IPS-15b (cell line): ENCODE data around the gene SLC4A2.

Experiments
- H3K27me3 ChIP-seq: one replicate; pipeline ENCODE4 v1.6.1; 2013; ENCODE audit warnings: low read length; ENCODE audit not compliant: control insufficient read depth, insufficient read depth
- H3K36me3 ChIP-seq: one replicate; pipeline ENCODE4 v1.6.1; 2013; ENCODE audit warnings: low read length; ENCODE audit not compliant: control insufficient read depth, insufficient read depth
- H3K4me1 ChIP-seq: one replicate; pipeline ENCODE4 v1.6.1; 2013; ENCODE audit warnings: mild to moderate bottlenecking, low read length; ENCODE audit not compliant: control insufficient read depth, insufficient read depth
- H3K4me3 ChIP-seq: one replicate; pipeline ENCODE4 v1.5.1; 2013; ENCODE audit warnings: low read depth, low read length
- H3K9ac ChIP-seq: one replicate; pipeline ENCODE4 v1.6.1; 2013; ENCODE audit warnings: low read depth, mild to moderate bottlenecking, low read length
- H3K9me3 ChIP-seq: one replicate; pipeline ENCODE4 v1.6.1; 2013; ENCODE audit warnings: mild to moderate bottlenecking, low read length; ENCODE audit not compliant: control insufficient read depth, insufficient read depth

Gene SLC4A2

DNA sequence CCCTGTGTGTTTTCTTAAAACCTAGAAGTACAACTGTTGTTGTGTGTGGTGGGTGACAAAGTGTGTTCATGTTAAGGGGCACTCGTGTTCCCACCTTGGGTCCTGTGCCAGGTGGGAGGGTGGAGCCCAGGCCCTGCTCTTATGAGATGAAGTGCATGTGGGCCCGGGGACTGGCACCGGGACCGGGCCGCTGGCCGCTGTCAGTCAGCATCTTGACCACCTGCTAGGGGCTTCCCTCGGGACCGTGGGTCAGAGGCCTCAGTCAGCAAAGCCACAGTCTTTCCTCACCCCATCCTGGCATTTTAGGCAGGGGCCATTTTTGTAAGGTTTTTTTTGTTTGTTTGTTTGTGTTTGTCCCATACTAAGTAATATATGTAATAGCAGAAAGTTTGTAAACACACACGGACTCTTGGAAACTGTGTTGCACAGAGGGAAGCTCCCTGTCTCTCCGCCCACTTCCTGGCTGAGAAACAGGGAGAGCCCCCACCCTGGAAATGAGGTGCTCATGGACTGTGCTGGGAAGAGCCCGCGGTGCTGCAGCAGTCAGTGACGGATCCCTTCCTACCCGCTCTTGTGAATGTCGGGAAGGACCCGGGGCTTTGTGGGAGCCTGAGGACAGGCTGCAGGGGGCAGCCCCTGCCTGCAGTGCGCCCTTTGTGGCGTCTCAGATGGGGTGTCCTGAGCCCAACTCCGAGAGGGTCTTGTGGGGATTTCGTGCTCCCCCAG is 40.3 kb downstream of the SLC4A2 start:
- no peaks in the 10 kb centered on the region for H3K36me3 ChIP-seq
- no peaks in the 10 kb centered on the region for H3K27me3 ChIP-seq
- peaks cover 12% of the 10 kb centered on the region for H3K4me1 ChIP-seq
- no peaks in the 10 kb centered on the region for H3K9me3 ChIP-seq
- H3K9ac ChIP-seq: no peak overlapping the region
- H3K4me3 ChIP-seq: no peak overlapping the region

DNA sequence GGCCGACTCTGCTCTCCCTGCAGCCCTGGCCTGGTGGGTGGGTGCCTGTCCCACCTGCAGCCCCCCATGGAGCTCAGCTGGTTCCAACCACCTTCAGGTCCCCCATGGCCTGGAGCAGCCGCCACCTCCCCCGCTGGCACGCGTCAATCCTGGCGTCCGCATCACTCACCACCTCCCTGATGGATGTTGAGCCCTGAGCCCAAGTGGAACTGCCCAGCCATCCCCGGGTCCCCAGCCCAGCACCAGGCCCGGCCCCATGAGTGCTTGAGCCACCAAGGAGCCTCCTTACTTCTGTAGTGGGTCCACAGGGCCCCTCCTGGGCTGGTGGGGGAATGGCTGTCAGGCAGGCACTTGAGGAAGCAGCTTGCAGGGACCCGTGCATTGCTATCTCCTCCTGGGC is 41.5 kb downstream of the SLC4A2 start:
- Histone ChIP-seq H3K4me1 (peaks cover 14% of the 10 kb centered on the region), H3K36me3 (no peaks in the 10 kb centered on the region), H3K9ac (no peak overlapping the region), H3K9me3 (no peaks in the 10 kb centered on the region), H3K27me3 (no peaks in the 10 kb centered on the region), H3K4me3 (no peak overlapping the region)

DNA sequence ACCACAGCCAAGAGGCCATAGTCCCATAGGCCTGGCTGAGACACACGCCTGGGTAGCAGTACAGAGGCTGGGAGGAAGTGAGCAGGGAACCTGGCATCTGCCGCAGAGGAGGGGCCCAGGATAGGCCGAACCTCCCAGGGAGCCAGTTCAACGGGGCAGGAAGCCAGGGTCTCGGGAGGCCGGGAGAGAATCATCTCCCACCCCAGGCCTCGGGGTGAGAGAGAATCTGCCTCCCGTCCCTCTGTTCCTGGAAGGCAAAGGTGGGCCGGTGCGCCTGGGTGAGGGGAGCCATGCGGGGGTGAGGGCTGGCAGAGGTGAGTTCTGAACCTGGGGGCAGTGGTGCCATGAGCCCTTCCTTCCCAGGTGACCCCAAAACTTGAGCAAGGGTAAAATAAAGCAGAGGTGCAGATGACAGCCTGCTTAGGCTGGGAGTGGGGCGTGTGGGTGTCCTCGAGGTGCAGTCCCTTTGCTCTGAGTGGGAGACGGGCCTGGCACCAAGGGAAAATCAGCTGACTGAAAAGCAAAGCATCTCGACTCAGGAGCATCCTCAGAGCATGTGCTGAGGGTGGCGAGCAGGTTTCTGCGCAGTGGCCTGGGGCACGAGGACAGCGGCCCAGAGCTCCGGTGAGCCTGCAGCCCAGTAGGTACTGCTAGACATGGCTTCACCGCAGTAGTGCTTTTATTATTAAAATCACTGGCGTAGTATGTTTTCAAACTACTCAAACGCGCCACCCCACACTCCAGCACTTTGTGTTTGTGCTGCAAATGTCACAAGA is 42.4 kb downstream of the SLC4A2 start:
- Histone ChIP-seq H3K27me3 (no peaks in the 10 kb centered on the region), H3K9ac (no peak overlapping the region), H3K4me3 (no peak overlapping the region), H3K9me3 (no peaks in the 10 kb centered on the region), H3K36me3 (no peaks in the 10 kb centered on the region), H3K4me1 (peaks cover 14% of the 10 kb centered on the region)

DNA sequence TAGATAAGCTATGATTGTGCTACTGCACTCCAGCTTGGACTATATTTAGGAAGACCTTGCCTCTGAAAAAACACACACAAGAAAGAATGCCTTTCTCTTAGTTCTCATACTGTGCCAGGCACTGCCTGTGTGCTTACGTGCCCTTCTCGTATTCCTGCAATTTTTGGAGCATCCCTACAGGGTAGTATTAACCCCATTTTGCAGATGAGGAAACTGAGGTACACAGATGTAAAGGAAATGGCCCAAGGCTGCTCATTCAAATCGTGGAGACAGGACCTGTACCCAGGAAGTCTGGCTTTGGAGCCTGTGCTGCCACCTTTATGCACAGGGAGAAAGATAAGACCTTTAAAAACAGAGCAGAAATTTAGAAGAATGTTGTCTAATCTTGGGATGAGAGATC is 43.6 kb downstream of the SLC4A2 start:
- Histone ChIP-seq H3K36me3 (no peaks in the 10 kb centered on the region), H3K4me1 (peaks cover 14% of the 10 kb centered on the region), H3K4me3 (no peak overlapping the region), H3K9me3 (no peaks in the 10 kb centered on the region), H3K27me3 (no peaks in the 10 kb centered on the region), H3K9ac (no peak overlapping the region)

DNA sequence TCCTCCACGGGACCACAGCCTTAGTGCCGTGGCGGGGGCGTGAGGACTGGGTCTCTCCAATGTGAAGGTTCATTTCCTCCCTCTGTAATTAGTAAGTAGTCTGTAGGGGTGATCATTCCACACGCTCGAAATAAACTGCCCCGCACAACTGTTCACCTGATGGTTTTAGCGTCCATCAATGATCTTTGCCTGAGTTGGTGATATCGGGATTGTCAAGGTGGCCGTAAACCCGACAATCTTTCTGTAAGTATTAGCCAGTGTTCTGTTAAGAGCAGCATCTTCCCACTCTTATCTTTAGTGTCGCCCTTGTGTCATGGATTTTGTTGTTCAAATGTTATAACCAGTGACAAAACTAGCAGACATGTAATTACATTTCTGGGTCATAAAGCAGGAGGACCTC is 44.6 kb downstream of the SLC4A2 start:
- Histone ChIP-seq H3K36me3 (no peaks in the 10 kb centered on the region), H3K9ac (no peak overlapping the region), H3K9me3 (no peaks in the 10 kb centered on the region), H3K4me1 (peaks cover 14% of the 10 kb centered on the region), H3K4me3 (peak overlapping the region; percentile 42), H3K27me3 (no peaks in the 10 kb centered on the region)

DNA sequence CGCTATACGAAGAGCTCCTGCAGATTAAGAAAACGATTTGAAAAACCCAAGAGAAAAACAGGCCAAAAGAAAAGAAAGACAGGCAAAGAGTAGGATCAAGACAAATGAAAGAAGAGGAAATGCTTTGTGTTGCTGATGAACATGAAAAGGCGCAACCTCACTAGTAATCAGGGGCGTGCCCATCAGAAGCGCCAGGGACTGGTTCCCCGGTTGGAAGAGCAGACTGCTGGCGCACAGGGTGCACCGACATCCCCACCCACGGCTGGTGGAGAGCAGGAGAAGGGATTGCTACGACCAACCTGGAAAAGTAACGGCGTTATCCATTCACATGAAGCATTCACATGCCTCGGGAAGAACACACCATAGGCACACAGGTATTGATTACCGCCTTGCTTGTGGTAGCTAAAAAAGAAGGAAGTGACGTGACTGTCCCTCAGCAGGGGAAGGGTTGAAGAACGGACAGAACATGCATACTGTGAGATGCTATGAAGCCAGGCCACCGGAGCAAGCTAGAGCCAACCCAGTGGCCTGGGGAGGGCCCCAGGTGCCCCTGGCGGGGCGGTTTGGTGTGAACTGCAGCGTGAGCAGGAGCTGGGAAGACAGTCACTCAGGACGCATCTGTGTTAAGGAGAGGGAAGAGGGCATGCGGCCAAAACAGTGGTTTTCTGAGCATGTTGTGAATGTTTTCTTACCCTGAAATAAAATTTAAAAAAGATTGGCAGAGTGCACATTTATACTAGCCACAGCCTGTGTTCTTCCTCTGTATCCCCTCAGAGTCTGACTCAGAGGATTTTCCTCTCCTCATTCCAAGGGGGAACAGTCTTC is 45.2 kb downstream of the SLC4A2 start:
- Histone ChIP-seq H3K9me3 (no peaks in the 10 kb centered on the region), H3K4me3 (peak overlapping the region; percentile 42), H3K9ac (peak overlapping the region; percentile 40), H3K36me3 (no peaks in the 10 kb centered on the region), H3K4me1 (peaks cover 14% of the 10 kb centered on the region), H3K27me3 (no peaks in the 10 kb centered on the region)

DNA sequence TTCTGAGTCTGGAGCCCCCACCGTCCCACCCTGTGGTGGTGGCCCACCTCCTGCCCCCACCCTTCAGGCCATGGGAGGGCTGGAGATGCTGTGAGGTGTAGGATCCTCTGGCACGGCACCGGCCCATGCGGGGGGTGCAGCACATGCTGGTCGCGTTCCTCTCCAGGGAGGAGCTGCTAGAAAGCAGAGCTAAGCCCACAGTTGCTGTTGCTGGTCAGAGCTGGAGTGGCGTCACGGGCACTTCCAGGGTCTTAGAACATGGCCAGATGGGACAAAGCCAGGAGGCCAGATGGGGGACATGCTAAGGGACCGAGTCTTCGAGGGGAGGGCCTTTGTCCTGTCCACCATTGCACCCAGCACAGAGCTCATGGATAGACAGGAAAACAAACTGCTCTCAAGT is 48.5 kb downstream of the SLC4A2 start:
- H3K36me3 ChIP-seq: no peaks in the 10 kb centered on the region
- no peak overlapping the region for H3K4me3 ChIP-seq
- H3K9me3 ChIP-seq: no peaks in the 10 kb centered on the region
- peaks cover 12% of the 10 kb centered on the region for H3K4me1 ChIP-seq
- H3K27me3 ChIP-seq: peaks cover 2% of the 10 kb centered on the region
- no peak overlapping the region for H3K9ac ChIP-seq

DNA sequence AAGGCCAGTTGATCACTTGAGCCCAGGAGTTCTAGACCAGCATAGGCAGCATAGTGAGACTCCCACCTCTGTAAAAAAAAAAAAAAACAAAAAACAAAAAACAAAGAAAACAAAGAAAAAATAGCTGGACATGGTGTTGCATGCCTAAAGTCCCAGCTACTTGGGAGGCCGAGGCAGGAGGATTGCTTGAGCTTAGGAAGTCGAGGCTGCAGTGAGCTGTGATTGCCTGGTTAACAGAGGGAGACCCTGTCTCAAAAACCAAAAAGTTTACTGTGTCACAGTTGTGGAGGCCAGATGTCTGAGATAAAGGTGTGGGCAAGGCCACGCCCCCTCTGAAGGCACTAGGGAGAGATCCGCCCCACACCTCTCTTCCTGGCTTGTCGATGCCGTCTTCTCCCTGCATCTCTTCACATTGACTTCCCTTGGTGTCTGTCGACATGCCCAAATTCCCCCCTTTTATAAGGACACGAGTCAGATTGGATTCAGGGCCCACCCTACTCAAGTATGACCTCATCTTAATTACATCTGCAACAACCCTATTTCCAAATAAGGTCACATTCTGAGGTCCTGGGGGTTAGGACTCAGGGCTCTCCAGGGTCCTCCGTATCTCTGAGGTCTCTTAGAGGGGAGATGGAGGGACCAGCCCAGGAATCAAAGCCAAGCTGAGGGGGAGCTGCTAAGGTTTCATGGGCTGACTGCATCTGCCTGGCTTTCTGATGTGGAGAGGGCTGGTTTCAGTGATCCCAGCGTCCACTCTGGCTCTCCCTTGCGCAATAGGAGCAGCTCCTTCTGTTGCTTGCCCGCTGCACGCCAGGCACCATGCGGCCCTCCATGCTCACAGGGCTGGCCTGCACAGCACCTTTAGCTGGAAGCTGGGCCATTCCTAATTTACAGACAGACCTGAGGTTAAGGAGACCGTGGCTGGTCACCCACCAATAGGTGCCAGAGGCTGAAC is 50.0 kb downstream of the SLC4A2 start:
- H3K4me3 ChIP-seq: no peak overlapping the region
- H3K4me1 ChIP-seq: peaks cover 4% of the 10 kb centered on the region
- H3K27me3 ChIP-seq: peaks cover 6% of the 10 kb centered on the region
- H3K9me3 ChIP-seq: no peaks in the 10 kb centered on the region
- H3K9ac ChIP-seq: no peak overlapping the region
- H3K36me3 ChIP-seq: no peaks in the 10 kb centered on the region

DNA sequence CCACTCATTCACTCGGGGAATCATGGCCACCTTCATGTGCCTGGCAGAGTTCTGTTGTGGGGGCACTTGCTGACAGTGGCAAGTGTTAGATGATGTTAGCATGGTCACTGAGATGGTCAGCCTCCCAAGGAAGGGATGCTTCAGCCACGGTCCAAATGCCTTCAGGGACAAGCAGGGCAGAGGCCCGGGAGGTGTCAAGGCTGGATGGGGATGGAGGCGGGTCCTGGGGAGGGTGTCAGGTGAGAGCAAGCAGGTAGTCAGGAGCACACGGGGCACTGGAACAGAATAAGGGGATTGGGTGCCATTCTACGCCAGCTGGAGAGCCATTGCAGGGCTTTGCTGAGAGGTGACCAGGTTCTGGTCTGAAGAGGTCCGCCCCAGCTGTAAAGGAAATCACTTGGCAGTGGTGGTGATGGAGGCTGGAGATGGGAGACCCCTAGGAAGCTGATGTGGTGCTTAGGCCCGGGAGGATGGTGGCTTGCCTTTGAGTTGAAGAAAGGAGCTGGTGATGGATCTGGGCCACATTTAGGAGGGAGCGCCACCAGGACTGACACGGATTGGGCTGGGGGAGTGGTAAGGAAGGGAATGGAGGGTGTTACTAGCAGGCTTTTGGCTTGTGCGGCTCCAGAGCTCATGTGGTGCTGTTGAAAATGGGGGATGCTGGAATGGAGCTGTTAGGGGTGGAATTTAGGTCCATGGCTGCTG is 51.0 kb downstream of the SLC4A2 start:
- Histone ChIP-seq H3K4me3 (no peak overlapping the region), H3K4me1 (no peaks in the 10 kb centered on the region), H3K27me3 (peaks cover 6% of the 10 kb centered on the region), H3K36me3 (no peaks in the 10 kb centered on the region), H3K9me3 (no peaks in the 10 kb centered on the region), H3K9ac (no peak overlapping the region)

DNA sequence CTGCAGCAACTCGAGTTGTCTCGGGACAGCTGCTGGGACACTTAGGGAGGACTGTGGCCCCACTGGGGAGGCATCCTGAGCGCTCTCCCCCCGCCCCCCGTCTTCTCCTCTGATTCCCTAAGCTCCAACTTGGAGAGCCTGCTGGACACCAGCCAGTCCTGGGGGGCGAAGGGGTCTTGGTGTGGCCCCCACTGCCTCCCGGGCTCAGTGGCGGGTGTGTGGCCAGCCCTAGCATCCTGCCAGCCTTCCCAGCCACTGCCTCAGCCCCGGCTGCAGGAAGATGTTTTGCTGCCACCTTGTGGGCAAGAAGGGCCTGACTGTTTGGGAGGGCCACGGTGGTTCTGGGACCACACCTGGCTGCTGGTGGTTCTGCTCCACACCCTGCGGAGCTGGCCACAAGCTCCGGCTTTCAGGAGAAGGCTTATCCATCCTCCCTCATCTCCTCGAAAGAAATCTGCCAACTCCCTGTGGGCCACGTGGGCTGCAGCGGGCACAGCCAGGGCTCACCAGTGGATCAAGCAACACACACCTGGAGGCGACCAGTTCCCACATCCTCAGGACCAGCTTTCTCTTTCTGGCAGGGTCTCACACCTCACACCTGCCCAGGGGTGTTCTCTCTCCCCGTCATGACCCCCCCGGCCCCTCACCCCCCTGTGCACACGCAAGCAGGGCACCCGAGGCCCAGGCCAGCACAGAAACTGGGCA is 51.7 kb downstream of the SLC4A2 start:
- Histone ChIP-seq H3K36me3 (peaks cover 2% of the 10 kb centered on the region), H3K9me3 (no peaks in the 10 kb centered on the region), H3K4me3 (no peak overlapping the region), H3K9ac (no peak overlapping the region), H3K4me1 (peaks cover 2% of the 10 kb centered on the region), H3K27me3 (peaks cover 8% of the 10 kb centered on the region)
